ENCODE data around the gene SH3RF3. TPM values are rescaled to one million over a fixed set of nuclear protein-coding genes. Genes with fewer than 3 reads are reported as not detected.

SH3RF3 gene
- polyA plus RNA-seq, 1 donor (not counting 4 experiments of a cell fraction or from before 2014, with no cell fraction given): 0.08 TPM

DNA sequence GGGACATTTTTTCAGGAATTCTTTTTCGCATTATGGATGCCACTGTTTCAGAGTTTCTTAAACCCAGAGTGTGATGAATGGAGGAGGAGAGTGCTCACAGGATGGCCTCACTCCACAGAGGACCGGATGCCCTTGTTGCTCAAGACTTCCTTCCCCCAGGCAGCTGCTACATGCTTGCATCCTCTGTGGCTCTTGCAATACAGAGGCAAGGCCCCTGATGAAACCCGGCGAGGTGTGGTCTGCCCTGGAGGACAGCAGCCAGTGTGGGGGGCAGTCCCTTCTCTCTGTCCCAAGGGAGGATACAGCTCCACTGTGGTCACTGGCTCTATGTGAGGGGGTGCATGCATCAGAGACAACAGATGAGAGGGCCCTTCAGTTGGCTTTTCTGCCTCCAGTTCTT lies 109.6 kb downstream of the SH3RF3 start:
- TF ChIP-seq, protein P1, sequence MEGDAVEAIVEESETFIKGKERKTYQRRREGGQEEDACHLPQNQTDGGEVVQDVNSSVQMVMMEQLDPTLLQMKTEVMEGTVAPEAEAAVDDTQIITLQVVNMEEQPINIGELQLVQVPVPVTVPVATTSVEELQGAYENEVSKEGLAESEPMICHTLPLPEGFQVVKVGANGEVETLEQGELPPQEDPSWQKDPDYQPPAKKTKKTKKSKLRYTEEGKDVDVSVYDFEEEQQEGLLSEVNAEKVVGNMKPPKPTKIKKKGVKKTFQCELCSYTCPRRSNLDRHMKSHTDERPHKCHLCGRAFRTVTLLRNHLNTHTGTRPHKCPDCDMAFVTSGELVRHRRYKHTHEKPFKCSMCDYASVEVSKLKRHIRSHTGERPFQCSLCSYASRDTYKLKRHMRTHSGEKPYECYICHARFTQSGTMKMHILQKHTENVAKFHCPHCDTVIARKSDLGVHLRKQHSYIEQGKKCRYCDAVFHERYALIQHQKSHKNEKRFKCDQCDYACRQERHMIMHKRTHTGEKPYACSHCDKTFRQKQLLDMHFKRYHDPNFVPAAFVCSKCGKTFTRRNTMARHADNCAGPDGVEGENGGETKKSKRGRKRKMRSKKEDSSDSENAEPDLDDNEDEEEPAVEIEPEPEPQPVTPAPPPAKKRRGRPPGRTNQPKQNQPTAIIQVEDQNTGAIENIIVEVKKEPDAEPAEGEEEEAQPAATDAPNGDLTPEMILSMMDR (optimal IDR thresholded peaks at IDR 0.05 in 1 of 3, IDR thresholded peaks at IDR 0.05 in 1 of 3, conservative IDR thresholded peaks at IDR 0.05 in 1 of 3; ENCODE audit: extremely low read depth in 1 of 3, insufficient read depth in 2 of 3, low read length in 3 of 3): no peak
- no peak for TF ChIP-seq EZH2 (IDR thresholded peaks at IDR 0.05; ENCODE audit: low read length)
- DNase-seq (ENCODE audit: low read depth, low spot score) (no peak), FAIRE-seq (no peak)
- H2AFZ ChIP-seq (ENCODE audit: control insufficient read depth, low read length): no peak overlapping the region
- H3K9me1 ChIP-seq (ENCODE audit: control insufficient read depth, extremely low read depth, insufficient read depth, low read length): no peaks in the 10 kb centered on the region
- dilution Hi-C loops (cut with MboI; ENCODE audit: extremely low pct_ligation_motif_present, low sequenced_read_pairs): no loop called here
- no peak overlapping the region for H3K9ac ChIP-seq (ENCODE audit: control insufficient read depth, extremely low read depth, insufficient read depth, low read length)
- H4K20me1 ChIP-seq (ENCODE audit: control insufficient read depth, extremely low read depth, insufficient read depth, low read length): no peaks in the 10 kb centered on the region
- no peak overlapping the region for H3K4me3 ChIP-seq (ENCODE audit: control insufficient read depth in 2 of 3, extremely low read depth in 1 of 3, insufficient read depth in 2 of 3, low read depth in 1 of 3, low read length in 3 of 3)
- H3K79me2 ChIP-seq (ENCODE audit: control insufficient read depth, insufficient read depth, low read length): no peaks in the 10 kb centered on the region
- no peak overlapping the region for H3K27ac ChIP-seq (ENCODE audit: control insufficient read depth, insufficient read depth, low read length)
- no peaks in the 10 kb centered on the region for H3K9me3 ChIP-seq (ENCODE audit: control insufficient read depth, low read depth, low read length)
- peaks cover 19% of the 10 kb centered on the region for H3K4me1 ChIP-seq (ENCODE audit: control insufficient read depth, extremely low read depth, insufficient read depth, low read length)
- H3K4me2 ChIP-seq (ENCODE audit: control insufficient read depth, extremely low read depth, insufficient read depth, low read depth, low read length): no peak overlapping the region
- H3K36me3 ChIP-seq (ENCODE audit: control insufficient read depth in 2 of 2, extremely low read depth in 1 of 2, insufficient read depth in 2 of 2, low read length in 2 of 2): no peaks in the 10 kb centered on the region
- peaks cover 27% of the 10 kb centered on the region for H3K27me3 ChIP-seq (ENCODE audit: control insufficient read depth, extremely low read depth, insufficient read depth, low read length)

DNA sequence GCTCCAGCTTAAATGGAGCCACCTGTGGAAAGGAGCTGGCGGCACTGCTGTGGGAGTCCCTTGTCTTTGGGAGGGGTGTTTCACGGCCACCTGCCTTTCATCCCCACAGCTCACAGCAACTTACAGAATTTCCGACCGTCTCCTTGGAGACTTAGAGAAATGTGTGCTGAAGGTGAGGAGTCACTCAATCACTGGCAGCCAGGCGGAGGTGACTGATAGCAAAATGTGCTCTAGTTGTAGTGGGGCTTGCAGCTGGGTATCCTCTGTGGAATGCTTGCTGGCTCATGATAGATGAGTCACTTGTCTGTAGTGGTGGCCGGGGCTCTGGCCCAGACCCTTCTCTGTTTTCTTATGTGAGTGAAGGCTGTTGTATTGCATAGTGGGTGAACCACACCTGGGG lies 110.7 kb downstream of the SH3RF3 start:
- no peak overlapping the region for H3K4me2 ChIP-seq (ENCODE audit: control insufficient read depth, extremely low read depth, insufficient read depth, low read depth, low read length)
- H2AFZ ChIP-seq (ENCODE audit: control insufficient read depth, low read length): no peak overlapping the region
- H3K36me3 ChIP-seq (ENCODE audit: control insufficient read depth in 2 of 2, extremely low read depth in 1 of 2, insufficient read depth in 2 of 2, low read length in 2 of 2): no peaks in the 10 kb centered on the region
- peaks cover 25% of the 10 kb centered on the region for H3K27me3 ChIP-seq (ENCODE audit: control insufficient read depth, extremely low read depth, insufficient read depth, low read length)
- FAIRE-seq: no peak
- dilution Hi-C loops (cut with MboI; ENCODE audit: extremely low pct_ligation_motif_present, low sequenced_read_pairs): no loop called here
- no peaks in the 10 kb centered on the region for H4K20me1 ChIP-seq (ENCODE audit: control insufficient read depth, extremely low read depth, insufficient read depth, low read length)
- H3K79me2 ChIP-seq (ENCODE audit: control insufficient read depth, insufficient read depth, low read length): no peaks in the 10 kb centered on the region
- no peak overlapping the region for H3K9ac ChIP-seq (ENCODE audit: control insufficient read depth, extremely low read depth, insufficient read depth, low read length)
- DNase-seq (ENCODE audit: low read depth, low spot score): no peak
- no peaks in the 10 kb centered on the region for H3K9me1 ChIP-seq (ENCODE audit: control insufficient read depth, extremely low read depth, insufficient read depth, low read length)
- H3K4me3 ChIP-seq (ENCODE audit: control insufficient read depth in 2 of 3, extremely low read depth in 1 of 3, insufficient read depth in 2 of 3, low read depth in 1 of 3, low read length in 3 of 3): no peak overlapping the region
- peaks cover 19% of the 10 kb centered on the region for H3K4me1 ChIP-seq (ENCODE audit: control insufficient read depth, extremely low read depth, insufficient read depth, low read length)
- TF ChIP-seq, protein P1 (optimal IDR thresholded peaks at IDR 0.05 in 1 of 3, IDR thresholded peaks at IDR 0.05 in 1 of 3, conservative IDR thresholded peaks at IDR 0.05 in 1 of 3; ENCODE audit: extremely low read depth in 1 of 3, insufficient read depth in 2 of 3, low read length in 3 of 3): no peak
- TF ChIP-seq EZH2 (IDR thresholded peaks at IDR 0.05; ENCODE audit: low read length): no peak
- H3K9me3 ChIP-seq (ENCODE audit: control insufficient read depth, low read depth, low read length): no peaks in the 10 kb centered on the region
- H3K27ac ChIP-seq (ENCODE audit: control insufficient read depth, insufficient read depth, low read length): no peak overlapping the region

All from keratinocyte (primary cell).